D341Med (cell line): Measurements from ENCODE around the gene LONRF3.
"Not testable (repeated sequence)": the region's sequence is repeated elsewhere in the genome, so short reads cannot be mapped to it uniquely, and the experiment has no call there.

Source experiments
- DNase-seq: peaks from one replicate; pipeline ENCODE4 v3.0.0; 2012; ENCODE audit warnings: low spot score

The LONRF3 gene

GRCh38 chrX:118988911-118989310, 14.5 kb downstream of the LONRF3 start:
- no peak for DNase-seq

- no peak for DNase-seq
Observed at GRCh38 chrX:118989886-118990285, 15.5 kb downstream of the LONRF3 start.

GRCh38 chrX:118990512-118991227, 16.3 kb downstream of the LONRF3 start:
- DNase-seq, result no peak

GRCh38 chrX:118992441-118993121, 18.2 kb downstream of the LONRF3 start:
- not testable (repeated sequence) for DNase-seq

- DNase-seq, result no peak
Observed at GRCh38 chrX:119003462-119003861, 29.0 kb downstream of the LONRF3 start.

- peak; percentile 75 for DNase-seq
Observed at GRCh38 chrX:119004920-119005524, 30.6 kb downstream of the LONRF3 start.

GRCh38 chrX:119007189-119007770, 32.9 kb downstream of the LONRF3 start:
- no peak for DNase-seq

- DNase-seq, result peak; percentile 48
Observed at GRCh38 chrX:119008110-119008744, 33.8 kb downstream of the LONRF3 start.

GRCh38 chrX:119009071-119009470, 34.7 kb downstream of the LONRF3 start:
- DNase-seq, result no peak

GRCh38 chrX:119010491-119010890, 36.1 kb downstream of the LONRF3 start:
- no peak for DNase-seq

- no peak for DNase-seq
Observed at GRCh38 chrX:119013164-119013563, 38.7 kb downstream of the LONRF3 start.

GRCh38 chrX:119015407-119016237, 41.2 kb downstream of the LONRF3 start:
- DNase-seq, result no peak

- no peak for DNase-seq
Observed at GRCh38 chrX:119017077-119017476, 42.7 kb downstream of the LONRF3 start.

GRCh38 chrX:119025900-119026299, 51.5 kb downstream of the LONRF3 start:
- no peak for DNase-seq

- DNase-seq, result not testable (repeated sequence)
Observed at GRCh38 chrX:119026344-119026743, 51.9 kb downstream of the LONRF3 start.

- DNase-seq, result not testable (repeated sequence)
Observed at GRCh38 chrX:119027960-119028732, 53.7 kb downstream of the LONRF3 start.

GRCh38 chrX:119028733-119029330, 54.4 kb downstream of the LONRF3 start:
- DNase-seq, result no peak

- DNase-seq, result not testable (repeated sequence)
Observed at GRCh38 chrX:119029656-119030055, 55.2 kb downstream of the LONRF3 start.

- DNase-seq, result no peak
Observed at GRCh38 chrX:119030990-119031389, 56.6 kb downstream of the LONRF3 start.
